ENCODE results near the gene GPBAR1. TPM values are rescaled to one million over a fixed set of nuclear protein-coding genes. Genes with fewer than 3 reads are reported as not detected.

The GPBAR1 gene
- total RNA-seq, 1 experiment from 2014 or later: 0.30 TPM

DNA sequence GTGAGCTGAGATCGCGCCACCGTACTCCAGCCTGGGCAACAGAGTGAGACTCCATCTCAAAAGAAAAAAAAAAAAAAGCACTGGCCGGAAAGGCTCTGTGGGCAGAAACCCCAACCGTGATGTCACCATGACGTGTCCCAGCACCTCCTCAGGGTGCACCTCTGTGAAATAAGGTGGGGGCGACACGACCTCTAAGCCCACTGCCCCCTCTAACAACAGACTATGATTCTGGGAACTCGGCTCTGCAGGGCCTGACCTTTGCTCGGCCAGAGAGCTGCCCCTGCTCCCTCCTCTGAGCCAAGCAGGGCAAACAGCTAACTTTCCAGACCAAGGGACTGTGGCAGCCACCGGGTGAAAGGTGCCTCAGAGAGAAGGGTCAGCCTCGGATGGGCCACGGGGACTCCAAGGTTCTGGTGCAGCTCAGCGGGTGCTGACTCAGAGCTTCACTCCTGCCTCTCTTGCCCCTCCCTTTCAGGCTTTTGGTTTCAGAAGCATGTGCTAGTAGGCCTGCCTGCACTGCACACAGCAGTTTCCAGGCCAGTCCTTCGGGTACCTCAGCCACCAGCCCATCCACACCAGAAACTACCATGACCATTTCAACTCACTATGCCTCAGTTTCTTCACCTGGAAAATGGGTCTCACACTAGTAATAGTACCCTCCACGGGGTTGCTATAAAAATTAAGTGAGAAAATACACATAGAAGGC lies 23.4 kb downstream of the GPBAR1 start:
- ChIA-PET POLR2A (ENCODE audit: low non-redundant PET) (no interaction called here), CTCF (interaction anchor here (0.6 kb wide), 1 partner anchor 111 kb away, joined by 3 read pairs; no protein-coding TSS in a partner anchor)
- Histone ChIP-seq H3K27ac (ENCODE audit: low read depth, low read length, poor library complexity, severe bottlenecking) (no peak overlapping the region), H3K9me3 (ENCODE audit: low read depth, low read length, poor library complexity, severe bottlenecking) (no peaks in the 10 kb centered on the region), H3K27me3 (replicated peaks; ENCODE audit: insufficient read depth, low read depth, low read length, poor library complexity) (no peaks in the 10 kb centered on the region), H3K4me1 (ENCODE audit: insufficient read depth, low read length, poor library complexity, severe bottlenecking) (peaks cover 22% of the 10 kb centered on the region), H3K4me3 (ENCODE audit: low read depth, low read length, poor library complexity, severe bottlenecking) (no peak overlapping the region), H3K36me3 (ENCODE audit: insufficient read depth, low read length, poor library complexity, severe bottlenecking) (no peaks in the 10 kb centered on the region)
- intact Hi-C loops (cut with micrococcal nuclease; ENCODE audit: unreplicated experiment): no loop called here
- no TSS peak for BruUV-seq (replicated peaks)
- TF ChIP-seq, protein P1, sequence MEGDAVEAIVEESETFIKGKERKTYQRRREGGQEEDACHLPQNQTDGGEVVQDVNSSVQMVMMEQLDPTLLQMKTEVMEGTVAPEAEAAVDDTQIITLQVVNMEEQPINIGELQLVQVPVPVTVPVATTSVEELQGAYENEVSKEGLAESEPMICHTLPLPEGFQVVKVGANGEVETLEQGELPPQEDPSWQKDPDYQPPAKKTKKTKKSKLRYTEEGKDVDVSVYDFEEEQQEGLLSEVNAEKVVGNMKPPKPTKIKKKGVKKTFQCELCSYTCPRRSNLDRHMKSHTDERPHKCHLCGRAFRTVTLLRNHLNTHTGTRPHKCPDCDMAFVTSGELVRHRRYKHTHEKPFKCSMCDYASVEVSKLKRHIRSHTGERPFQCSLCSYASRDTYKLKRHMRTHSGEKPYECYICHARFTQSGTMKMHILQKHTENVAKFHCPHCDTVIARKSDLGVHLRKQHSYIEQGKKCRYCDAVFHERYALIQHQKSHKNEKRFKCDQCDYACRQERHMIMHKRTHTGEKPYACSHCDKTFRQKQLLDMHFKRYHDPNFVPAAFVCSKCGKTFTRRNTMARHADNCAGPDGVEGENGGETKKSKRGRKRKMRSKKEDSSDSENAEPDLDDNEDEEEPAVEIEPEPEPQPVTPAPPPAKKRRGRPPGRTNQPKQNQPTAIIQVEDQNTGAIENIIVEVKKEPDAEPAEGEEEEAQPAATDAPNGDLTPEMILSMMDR (conservative IDR thresholded peaks at IDR 0.05; ENCODE audit: low read depth, low read length): no peak
- no peak for DNase-seq (ENCODE audit: low spot score)

DNA sequence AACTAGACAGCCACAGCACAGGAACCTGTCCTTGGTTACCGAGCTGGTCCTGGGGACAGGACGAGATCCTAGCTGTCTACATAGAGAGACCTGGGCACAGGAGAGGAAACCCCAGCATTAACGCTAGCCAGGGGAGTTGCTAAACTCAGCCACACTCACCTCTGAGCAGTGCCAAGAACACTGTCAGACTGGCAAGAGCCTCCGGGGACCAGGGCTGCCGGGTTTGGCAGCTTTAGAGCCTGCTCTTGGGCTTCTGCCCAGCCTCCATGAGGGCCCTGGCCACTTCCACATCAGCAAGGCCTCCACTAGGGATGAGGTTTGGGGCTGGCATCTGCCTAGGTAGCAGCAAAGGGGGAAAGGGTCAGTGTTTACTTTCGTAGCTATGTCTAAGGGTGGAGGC lies 24.8 kb downstream of the GPBAR1 start:
- Histone ChIP-seq H3K27me3 (replicated peaks; ENCODE audit: insufficient read depth, low read depth, low read length, poor library complexity) (no peaks in the 10 kb centered on the region), H3K36me3 (ENCODE audit: insufficient read depth, low read length, poor library complexity, severe bottlenecking) (no peaks in the 10 kb centered on the region), H3K27ac (ENCODE audit: low read depth, low read length, poor library complexity, severe bottlenecking) (peak overlapping the region; percentile 82), H3K4me1 (ENCODE audit: insufficient read depth, low read length, poor library complexity, severe bottlenecking) (peaks cover 25% of the 10 kb centered on the region), H3K9me3 (ENCODE audit: low read depth, low read length, poor library complexity, severe bottlenecking) (no peaks in the 10 kb centered on the region), H3K4me3 (ENCODE audit: low read depth, low read length, poor library complexity, severe bottlenecking) (no peak overlapping the region)
- TF ChIP-seq, protein P1 (conservative IDR thresholded peaks at IDR 0.05; ENCODE audit: low read depth, low read length): no peak
- TF ChIP-seq EZH2 (IDR thresholded peaks at IDR 0.05; ENCODE audit: borderline replicate concordance, low read depth, low read length, poor library complexity, severe bottlenecking): no peak
- BruUV-seq (replicated peaks): no TSS peak
- ChIA-PET CTCF (no interaction called here), POLR2A (ENCODE audit: low non-redundant PET) (no interaction called here)
- DNase-seq (ENCODE audit: low spot score): no peak
- intact Hi-C loops (cut with micrococcal nuclease; ENCODE audit: unreplicated experiment): no loop called here

DNA sequence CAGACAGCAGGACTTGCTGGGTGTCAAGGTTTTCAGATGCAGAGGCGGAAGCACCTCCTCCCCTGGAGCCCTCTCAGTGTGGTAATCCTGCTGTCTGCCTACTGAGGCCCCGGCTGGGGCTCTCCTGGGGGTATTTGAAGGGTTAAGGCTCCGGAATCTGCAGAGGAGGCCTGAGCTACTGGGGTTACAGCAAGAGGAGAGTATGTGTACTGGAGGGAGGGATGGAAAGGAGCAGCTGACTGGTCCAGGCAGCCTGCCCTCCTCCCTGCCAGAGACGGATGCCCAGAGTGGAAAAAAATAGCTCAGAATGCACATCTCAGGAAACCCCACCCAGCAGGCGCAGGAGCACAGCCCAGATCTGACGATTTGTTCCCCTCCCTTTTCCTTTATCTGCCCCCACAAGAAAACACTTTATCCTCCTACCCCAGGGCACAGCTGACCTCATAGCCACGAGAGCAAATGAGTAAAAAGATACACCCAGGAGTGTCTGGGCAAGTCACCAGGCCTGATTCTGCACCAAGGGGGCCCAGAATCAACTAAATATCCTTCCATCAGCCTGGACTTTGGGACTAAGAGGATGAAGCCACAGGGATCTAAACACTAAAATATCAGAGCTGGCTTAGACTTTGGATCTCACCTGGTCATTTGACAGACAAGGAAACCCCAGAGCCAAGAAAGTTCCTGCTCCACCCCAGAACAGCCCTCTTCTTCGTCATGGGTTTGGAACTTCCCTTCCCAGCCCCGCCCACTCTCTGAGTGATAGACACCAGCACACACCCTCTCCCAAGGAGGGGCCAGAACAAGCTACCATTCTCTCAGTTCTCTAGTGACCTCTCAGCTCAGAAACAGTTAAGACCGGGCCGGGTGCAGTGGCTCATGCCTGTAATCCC lies 26.0 kb downstream of the GPBAR1 start:
- no TSS peak for BruUV-seq (replicated peaks)
- H3K27me3 ChIP-seq (replicated peaks; ENCODE audit: insufficient read depth, low read depth, low read length, poor library complexity): no peaks in the 10 kb centered on the region
- TF ChIP-seq, protein P1 (conservative IDR thresholded peaks at IDR 0.05; ENCODE audit: low read depth, low read length): no peak
- TF ChIP-seq EZH2 (IDR thresholded peaks at IDR 0.05; ENCODE audit: borderline replicate concordance, low read depth, low read length, poor library complexity, severe bottlenecking): no peak
- H3K4me1 ChIP-seq (ENCODE audit: insufficient read depth, low read length, poor library complexity, severe bottlenecking): peaks cover 25% of the 10 kb centered on the region
- H3K36me3 ChIP-seq (ENCODE audit: insufficient read depth, low read length, poor library complexity, severe bottlenecking): no peaks in the 10 kb centered on the region
- intact Hi-C loops (cut with micrococcal nuclease; ENCODE audit: unreplicated experiment): no loop called here
- H3K27ac ChIP-seq (ENCODE audit: low read depth, low read length, poor library complexity, severe bottlenecking): peak overlapping the region; percentile 82
- peak; percentile 90 for DNase-seq (ENCODE audit: low spot score)
- H3K4me3 ChIP-seq (ENCODE audit: low read depth, low read length, poor library complexity, severe bottlenecking): peak overlapping the region; percentile 37
- ChIA-PET POLR2A (ENCODE audit: low non-redundant PET) (interaction anchor here (0.6 kb wide), 1 partner anchor 119 kb away, joined by 14 read pairs; no protein-coding TSS in a partner anchor), CTCF (interaction anchor here (0.9 to 1.1 kb wide), 2 partner anchors 14 to 19 kb away, joined by 3 to 4 read pairs; no protein-coding TSS in a partner anchor)
- no peaks in the 10 kb centered on the region for H3K9me3 ChIP-seq (ENCODE audit: low read depth, low read length, poor library complexity, severe bottlenecking)

Measured in A673 (cell line).